Breast epithelium (tissue), 3 donors: ENCODE data around the gene CIZ1.

Experiments
- CTCF ChIP-seq, 3 donors: fragments of 450-650 bp; IDR thresholded peaks; one replicate each; pipeline ENCODE4 v1.5.1; 2016 to 2017; ENCODE audit warnings: antibody characterized with exemption in 3 of 3, mild to moderate bottlenecking in 3 of 3, moderate library complexity in 3 of 3
- POLR2A ChIP-seq: fragments of 450-650 bp; IDR thresholded peaks from one replicate; pipeline ENCODE4 v1.6.1; 2016; ENCODE audit warnings: antibody characterized with exemption, mild to moderate bottlenecking, moderate library complexity
- POLR2AphosphoS5 ChIP-seq, 3 donors: sonication (generic); formaldehyde crosslinking; IDR thresholded peaks; one replicate each; pipeline ENCODE4 v1.6.1; 2017; ENCODE audit warnings: antibody characterized with exemption in 3 of 3

- TF ChIP-seq CTCF (IDR thresholded peaks at IDR 0.05) (no peak), POLR2AphosphoS5 (IDR thresholded peaks at IDR 0.05) (no peak), POLR2A (no peak)
Measured at GRCh38 chr9:128120061-128120740, 71.2 kb downstream of the CIZ1 start.
